HG02973 (cell line): ENCODE measurements around the gene CREB3L2.
"Not testable (repeated sequence)": the region's sequence is repeated elsewhere in the genome, so short reads cannot be mapped to it uniquely, and the experiment has no call there.

ENCODE experiments used
- ATAC-seq: cut with Tn5 transposase; IDR thresholded peaks from one replicate; pipeline ENCODE4 v1.9.1; 2021; ENCODE audit warnings: moderate library complexity; ENCODE audit not compliant: unreplicated experiment

The CREB3L2 gene, protein sequence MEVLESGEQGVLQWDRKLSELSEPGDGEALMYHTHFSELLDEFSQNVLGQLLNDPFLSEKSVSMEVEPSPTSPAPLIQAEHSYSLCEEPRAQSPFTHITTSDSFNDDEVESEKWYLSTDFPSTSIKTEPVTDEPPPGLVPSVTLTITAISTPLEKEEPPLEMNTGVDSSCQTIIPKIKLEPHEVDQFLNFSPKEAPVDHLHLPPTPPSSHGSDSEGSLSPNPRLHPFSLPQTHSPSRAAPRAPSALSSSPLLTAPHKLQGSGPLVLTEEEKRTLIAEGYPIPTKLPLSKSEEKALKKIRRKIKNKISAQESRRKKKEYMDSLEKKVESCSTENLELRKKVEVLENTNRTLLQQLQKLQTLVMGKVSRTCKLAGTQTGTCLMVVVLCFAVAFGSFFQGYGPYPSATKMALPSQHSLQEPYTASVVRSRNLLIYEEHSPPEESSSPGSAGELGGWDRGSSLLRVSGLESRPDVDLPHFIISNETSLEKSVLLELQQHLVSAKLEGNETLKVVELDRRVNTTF

DNA sequence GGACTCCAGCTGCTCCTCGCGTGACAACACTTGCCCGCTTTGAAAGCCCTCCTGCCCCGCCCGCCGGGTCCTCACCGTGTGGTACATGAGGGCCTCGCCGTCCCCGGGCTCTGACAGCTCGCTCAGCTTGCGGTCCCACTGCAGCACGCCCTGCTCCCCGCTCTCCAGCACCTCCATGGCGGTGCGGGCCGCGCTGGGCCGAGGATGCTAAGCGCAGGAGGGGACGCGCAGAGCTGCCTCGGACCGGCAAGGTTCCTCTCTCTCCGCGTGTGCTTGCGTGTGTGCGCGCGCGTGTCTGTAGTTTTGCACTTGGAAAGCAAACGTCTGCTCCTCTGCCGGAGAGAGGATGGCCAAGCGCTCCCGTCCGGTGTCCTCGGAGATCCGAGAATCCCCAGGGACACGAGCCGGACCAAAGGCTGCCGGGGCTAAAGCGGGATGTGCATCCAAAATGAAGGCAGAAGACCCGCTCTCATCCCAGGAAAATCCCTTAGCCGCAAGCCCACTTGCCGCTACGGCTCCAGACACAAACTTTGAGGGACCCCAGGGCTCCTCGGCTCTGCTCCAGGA lies at the start of gene CREB3L2:
TSS of gene CREB3L2 (minus strand) at position 558 of the 567 bp plus-strand sequence. CDS start at position 177, 381 bp downstream.
- ATAC-seq = peak; percentile 40

DNA sequence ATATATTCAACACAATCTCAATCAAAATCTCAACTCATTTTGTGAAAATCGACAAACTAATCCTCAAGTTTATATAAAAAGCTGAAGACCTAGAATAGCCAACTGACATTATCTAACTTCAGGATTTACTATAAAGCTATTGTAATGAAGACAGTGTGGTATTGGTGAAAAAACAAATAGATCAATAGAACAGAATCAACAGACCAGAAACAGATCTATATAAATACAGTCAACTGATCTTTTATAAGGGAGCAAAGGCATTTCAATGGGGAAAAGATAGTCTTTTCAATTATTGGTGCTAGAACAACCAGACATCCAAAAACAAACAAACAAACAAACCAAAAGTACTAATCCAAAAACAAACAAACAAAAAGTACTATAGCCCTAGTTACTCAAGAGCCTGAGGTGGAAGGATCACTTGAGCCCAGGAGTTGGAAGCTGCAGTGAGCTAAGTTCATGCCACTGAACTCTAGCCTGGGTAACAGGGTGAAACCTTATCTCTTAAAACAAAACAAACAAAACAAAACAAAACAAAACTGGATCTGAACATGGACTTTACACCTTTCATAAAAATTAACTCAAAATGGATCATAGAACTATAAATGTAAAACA lies 47.7 kb upstream of the CREB3L2 start:
- no peak for ATAC-seq

DNA sequence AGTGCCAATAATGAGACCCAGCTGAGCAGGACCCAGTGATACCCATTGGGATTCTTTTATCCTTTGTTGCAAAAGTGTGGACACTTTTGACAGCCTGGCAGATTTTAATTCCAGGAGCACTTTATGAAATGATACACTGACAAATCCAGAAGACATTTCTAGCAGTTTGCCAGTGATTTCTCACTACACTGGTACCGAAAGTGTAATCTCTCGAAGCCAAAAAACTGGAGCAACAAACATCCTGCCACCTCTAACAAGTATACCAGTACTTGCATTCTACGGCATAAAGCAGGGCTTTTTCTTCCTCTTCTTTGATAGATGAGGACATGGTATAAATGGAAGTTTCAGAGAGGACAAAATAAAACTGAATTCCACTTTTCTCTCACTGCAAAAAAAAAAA lies 46.0 kb upstream of the CREB3L2 start:
- ATAC-seq = no peak

DNA sequence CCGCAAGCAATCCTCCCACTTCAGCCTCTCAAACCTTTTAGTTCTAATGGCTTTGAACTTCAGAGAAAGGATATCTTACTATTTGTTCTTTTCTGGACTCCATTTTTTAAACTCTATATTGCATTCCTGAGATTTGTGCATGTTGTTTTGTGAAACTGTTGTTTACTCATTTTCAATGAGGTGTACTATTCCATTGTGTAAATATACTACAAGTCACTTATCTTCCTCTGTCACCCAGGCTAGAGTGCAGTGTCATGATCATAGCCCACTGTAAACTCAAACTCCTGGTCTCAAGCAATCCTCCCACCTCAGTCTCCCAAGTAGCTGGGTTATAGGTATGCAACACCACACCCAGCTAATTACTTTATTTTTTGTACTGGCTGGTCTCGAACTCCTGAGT lies 43.0 kb upstream of the CREB3L2 start:
- ATAC-seq = no peak

DNA sequence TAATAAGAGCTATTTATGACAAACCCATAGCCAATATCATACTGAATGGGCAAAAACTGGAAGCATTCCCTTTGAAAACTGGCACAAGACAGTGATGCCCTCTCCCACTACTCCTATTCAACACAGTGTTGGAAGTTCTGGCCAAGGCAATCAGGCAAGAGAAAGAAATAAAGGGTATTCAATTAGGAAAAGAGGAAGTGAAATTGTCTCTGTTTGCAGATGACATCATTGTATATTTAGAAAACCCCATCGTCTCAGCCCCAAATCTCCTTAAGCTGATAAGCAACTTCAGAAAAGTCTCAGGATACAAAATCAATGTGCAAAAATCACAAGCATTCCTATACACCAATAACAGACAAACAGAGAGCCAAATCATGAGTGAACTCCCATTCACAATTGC lies 38.2 kb upstream of the CREB3L2 start:
- not testable (repeated sequence) for ATAC-seq

DNA sequence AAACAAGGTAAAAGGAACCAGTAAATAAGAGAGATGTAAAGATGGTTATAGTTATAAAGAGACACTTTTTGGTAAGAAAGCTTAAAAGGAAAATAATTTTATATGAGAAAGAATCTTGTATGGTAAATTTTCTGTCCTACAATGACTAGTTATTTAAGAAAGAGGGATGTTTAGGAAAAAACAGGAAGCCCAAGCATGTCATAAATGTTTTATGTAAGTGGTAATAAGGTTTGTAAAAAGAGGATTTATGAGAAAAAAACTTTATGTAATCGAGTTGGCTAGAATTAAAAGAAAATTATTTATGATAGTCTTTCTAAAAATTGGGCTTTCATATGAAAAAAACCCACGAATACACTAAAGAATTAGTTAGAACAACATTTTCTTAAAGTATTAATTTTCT lies 34.2 kb upstream of the CREB3L2 start:
- ATAC-seq = no peak

DNA sequence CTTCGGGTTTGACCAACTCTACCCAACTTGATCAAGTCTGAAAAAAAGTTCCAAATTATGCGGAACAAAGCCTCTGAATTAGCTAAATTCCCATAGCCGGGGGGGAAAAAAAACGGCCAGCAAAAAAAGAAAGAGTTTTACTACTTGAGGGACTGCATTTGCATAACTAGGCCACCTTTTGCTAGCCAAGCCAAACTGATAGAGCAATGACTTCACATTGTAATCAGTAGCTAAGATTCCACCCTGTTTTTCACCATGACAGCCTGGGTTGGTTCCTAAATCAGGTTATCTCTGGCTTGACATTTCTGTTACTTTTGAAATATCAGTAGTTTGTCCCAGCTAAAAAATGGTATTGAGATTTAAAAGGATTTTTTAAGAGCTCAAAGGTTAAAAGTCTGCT lies 31.4 kb upstream of the CREB3L2 start:
- ATAC-seq = no peak

DNA sequence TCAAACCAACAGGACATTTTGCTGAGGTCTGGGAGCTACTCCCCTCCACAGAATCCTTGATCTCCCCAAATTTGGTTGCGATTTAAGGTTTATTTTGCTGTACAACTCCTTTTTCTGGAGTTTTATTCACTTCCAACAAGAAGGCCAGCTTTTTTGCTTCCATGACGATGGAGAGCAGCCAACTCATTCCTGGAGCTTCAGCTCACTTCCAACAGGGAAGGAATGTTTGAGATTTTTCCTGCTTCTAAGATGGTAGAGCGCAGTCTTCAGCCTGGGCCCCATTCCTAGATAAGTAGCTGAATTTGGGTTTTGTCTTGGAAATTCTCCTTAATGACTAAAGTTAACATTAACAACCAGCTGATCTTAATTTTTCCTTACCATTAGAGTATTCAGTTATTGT lies 30.9 kb upstream of the CREB3L2 start:
- no peak for ATAC-seq

DNA sequence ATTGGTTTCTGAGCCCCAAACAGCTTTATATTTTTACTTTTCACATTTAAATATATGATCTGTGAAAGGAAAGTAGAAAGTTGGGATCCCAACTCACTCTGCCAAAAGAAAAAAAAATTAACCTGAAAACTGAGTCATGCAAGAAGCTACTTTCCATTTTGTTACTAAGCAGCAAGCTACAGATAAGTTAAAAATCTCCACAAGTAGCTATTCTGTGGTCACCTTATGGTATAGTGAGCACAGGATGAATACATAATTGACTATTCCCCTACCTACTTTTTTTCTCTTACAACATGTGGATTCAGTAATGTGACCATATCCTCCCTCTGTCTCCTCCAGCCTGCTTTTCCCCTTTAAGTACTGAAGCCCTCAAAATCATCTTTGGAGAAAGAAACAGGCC lies 30.3 kb upstream of the CREB3L2 start:
- peak; percentile 78 for ATAC-seq

DNA sequence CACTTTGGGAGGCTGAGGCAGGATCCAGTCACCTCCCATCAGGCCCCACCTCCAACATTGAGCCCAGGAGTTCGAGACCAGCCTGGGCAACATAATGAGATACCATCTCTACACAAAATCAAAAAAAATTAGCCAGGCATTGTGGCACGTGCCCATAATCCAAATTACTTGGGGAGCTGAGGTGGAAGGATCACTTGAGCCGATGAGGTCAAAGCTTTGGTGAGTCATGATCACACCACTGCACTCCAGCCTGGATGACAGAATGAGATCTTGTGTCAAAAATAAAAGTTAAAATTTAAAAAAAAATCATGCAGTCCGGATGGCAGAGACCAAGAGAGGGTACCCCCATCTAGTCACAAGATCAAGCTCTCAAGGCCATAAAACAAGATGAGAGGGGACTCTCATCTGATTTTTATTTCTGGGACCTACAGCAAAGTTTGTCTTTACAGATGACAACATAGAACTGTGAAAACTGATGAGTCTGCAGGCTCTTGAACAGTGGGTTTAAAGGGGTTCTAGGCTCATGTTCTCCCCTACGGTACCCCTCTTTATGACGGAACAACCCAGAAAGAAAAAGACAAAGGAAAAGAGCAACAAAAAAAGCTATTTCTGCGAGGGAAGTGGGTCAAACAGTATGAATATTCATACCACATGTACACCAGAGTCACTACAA lies 28.9 kb upstream of the CREB3L2 start:
- no peak for ATAC-seq

DNA sequence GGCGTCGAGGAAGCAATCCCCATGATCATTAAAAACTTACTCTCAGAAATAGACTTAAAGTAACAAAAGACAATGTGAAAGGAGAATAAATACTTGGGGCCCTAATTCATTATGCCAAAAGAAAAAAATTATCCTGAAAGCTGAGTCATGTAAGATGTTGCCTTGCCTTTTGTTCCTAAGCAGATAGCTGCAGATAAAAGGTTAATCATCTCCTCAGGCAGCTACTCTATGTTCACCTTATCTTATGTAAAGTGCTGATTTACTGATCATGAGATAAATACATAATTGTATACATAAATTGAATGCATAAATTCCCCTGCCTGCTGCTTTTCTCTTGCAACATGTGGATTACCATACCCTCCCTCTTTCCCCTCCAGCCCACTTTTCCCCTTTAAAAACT lies 28.1 kb upstream of the CREB3L2 start:
- ATAC-seq = no peak

DNA sequence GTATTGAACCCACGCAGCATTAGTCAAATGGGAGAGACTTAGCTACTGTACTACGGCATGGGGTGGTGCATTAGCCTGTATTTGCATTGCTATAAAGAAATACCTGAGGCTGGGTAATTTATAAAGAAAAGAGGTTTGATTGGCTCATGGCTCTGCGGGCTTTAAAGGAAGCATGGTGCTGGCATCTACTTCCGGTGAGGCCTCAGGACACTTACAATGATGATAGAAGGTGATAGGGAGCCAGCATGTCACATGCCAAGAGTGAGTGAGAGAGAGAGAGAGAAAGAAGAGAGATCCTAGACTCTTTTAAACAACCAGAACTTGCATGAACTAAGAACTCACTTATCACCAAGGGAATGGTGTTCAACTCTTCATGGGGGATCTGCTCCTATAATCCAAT lies 27.2 kb upstream of the CREB3L2 start:
- no peak for ATAC-seq

DNA sequence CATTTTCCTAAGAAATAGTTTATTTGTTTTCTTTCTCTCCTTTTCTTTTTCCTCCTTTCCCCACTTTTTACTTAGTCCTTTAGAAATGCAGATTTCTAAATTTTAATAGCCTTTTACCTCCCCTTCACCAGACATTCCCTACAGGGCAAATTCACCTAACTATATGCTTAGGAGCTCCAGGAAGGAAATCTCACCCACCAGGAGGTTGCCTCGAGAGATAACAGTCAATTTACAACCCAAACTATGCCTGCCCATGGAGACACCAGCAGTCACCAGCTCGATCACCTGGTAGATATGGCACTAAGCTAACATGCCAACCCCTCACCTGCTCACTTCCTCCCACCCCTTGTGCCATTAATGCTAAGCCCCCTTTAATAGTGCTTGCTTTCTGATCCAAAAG lies 25.2 kb upstream of the CREB3L2 start:
- ATAC-seq = no peak

DNA sequence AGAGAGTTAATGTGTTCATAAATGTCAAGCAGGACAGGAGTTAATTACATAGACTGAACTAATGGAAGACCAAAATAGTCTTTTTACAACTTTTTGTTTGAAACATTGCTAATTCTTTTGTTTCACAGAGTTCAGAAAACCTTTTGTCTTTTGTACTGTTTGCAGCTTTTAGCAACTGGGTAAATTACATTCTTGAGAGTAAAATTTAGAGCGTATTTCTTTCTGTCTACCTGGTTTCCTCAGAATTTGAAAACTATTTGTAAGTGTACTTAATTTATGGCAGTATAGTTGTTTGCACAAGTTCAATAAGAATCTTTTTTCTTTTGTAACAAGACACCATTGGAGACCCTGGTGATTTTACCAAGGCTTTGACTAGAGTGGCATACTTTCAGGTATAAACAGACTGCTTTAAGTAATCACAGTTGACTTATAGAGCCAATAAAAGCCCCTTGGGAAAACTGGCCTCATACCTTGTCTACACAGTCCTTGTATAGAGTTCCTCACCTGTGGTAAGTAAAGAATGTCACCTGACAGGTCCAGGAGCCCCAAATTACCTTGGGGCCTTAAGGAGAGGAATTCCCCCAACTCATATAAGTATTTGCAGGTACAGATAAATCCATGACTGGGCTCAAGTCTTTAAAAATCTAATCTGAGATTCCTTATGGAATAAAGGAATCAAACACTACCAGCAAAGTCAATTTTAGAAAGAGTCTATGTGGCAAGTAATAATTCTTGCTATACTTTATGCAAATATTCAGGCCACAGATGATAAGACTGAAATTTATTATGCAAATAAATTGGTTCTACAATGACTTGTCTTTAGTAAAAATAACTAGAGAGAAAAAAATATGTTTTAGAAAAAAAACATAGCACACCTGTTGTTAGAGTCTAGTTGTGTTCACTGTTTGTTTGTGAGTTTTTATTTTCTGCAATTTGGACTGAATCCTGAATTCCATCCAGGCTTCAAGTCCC lies 23.6 kb upstream of the CREB3L2 start:
- peak; percentile 50 for ATAC-seq

DNA sequence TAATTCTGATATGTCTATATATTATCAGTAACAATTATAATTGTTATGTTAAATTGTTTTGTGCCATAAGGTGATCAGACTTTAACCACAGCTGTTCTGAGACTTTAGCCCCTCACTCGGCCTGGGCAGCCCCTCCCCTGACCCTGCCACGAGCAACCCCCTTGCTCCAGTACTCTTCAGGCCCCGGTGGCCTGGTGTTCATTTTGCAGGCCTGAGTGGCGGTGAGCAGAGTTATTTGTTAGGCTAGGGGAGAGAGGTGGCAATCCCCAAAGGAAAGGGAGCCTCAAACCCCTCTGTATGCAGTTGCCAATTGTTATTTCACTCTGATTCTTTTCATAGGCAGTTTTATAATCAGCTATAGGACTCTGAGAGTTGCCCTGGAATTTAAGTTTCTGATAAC lies 22.9 kb upstream of the CREB3L2 start:
- no peak for ATAC-seq

DNA sequence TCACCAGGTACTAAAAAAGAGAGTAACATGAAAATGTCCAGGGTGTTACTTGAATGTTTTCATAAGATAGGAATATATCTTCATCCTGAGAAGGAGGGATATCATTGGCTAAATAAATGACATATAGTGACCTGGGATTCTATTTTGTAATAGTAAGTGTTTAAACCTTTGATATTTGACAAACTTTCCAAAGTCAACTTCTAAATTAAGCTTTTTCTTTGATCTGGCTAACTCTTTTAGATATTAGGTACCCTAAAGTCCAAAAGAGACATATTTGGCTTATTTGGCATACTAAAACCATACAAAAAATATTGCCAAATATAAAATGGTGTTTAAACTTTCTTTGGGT lies 22.4 kb upstream of the CREB3L2 start:
- ATAC-seq = no peak

DNA sequence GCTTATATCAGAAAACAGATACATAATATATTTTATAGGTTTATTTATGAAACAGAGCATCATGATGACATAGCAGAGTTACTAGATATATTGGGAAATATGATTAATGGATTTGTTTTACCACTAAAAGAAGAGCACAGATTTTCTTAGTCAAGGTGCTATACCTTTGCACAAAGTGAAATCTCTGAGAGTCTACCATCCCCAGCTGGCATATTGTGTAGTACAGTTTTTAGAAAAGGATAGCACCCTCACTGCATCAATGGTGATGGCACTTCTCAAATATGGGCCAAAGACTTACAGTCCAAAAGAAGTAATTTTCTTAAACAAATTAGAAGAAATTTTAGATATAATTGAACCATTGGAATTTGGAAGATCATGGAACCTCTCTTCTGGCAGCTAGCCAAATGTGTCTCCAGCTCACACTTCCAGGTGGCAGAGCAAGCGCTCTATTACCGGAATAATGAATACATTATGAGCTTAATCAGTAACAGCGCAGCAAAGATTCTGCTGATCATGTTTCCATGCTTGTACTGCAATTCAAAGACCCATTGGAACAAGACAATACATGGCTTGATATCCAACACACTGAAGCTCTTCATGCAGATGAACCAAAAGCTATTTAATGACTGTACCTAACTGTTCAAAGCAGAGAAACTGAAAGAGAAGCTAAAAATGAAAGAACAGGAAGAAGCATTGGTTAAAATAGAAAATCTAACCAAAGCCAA lies 21.9 kb upstream of the CREB3L2 start:
- ATAC-seq = peak; percentile 78

DNA sequence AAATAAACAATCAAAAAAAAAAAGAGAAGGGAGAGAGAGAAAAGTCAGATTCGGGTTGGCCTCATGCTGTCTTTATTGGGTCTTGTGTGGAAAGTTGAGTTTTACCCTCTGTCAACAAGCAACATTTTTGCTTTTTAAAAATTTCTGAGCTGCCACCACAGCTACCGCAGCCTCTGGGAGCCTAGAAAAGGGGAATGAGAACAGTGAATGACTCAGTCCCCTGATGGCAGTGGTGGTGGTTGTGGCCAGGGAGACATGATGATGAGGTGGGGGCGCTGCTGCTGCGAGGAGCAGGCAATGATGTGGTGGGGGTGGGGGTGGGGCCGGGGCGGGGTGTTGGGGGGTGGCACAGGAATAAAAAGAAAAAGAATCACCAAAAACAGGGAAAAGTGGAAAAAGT lies 20.0 kb upstream of the CREB3L2 start:
- no peak for ATAC-seq

DNA sequence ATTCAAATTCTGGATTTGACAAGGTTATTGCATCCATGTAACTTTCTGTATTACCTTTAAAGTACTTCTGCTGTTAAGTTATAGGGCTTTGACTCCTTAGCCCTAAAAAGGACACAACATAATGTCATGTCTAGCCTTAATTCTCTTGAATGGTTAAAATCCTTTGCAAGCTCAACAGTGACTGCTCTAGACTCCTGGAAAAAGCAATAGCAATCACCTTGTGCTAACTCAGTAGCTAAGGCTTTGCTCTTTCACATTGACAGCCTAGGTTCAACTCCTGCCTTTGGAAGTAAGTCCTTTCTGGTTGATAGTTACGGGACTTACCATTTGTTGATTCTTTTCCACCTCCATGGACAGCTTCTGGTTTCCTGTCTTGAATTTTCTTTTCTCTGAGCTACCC lies 16.1 kb upstream of the CREB3L2 start:
- no peak for ATAC-seq

DNA sequence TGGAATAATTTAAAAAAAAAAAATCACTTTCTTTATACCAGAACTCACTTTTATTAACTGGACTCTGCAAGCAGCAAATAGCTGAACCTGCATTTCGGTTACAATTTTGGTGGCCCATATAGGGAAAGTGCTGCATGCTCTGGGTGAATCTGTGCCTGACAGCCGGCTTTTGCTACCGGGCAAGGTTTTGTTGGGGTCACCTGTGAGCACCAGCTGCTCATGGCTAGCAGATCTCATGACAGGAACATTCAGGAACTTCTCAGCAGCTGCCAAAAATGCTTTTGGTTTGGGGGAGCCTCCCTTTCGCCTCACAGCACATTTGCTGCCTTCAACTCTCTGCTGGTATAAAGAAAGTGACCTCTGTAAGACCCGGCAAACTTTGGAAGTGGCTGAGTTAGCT lies 13.2 kb upstream of the CREB3L2 start:
- no peak for ATAC-seq
